Measurements from ENCODE around the gene ENPP5. TPM values are rescaled to one million over a fixed set of nuclear protein-coding genes. Genes with fewer than 3 reads are reported as not detected.

ENPP5 gene
- total and polyA plus RNA-seq, 2 donors (not counting 1 experiment from before 2014, with no cell fraction given), result 1.4 to 2.5 TPM

GRCh38 chr6:46116289-46116688 lies 54.5 kb downstream of the ENPP5 start:
- no peak for DNase-seq (ENCODE audit: low read depth in 2 of 2)
- Histone ChIP-seq H3K27me3 (ENCODE audit: control insufficient read depth, insufficient read depth, low read length) (no peaks in the 10 kb centered on the region), H3K4me3 (replicated peaks in 1 of 4; ENCODE audit: control extremely low read depth in 1 of 4, insufficient read depth in 1 of 4, low read depth in 3 of 4, low read length in 4 of 4) (no peak overlapping the region), H3K9me3 (ENCODE audit: control insufficient read depth, insufficient read depth, low read depth, low read length) (no peaks in the 10 kb centered on the region), H3K4me1 (ENCODE audit: control insufficient read depth, extremely low read depth, insufficient read depth, low read length) (no peaks in the 10 kb centered on the region), H3K4me2 (ENCODE audit: extremely low read depth, insufficient read depth, low read length) (no peak overlapping the region), H2AFZ (ENCODE audit: low read length) (no peak overlapping the region), H3K79me2 (ENCODE audit: control insufficient read depth, insufficient read depth, low read length) (no peaks in the 10 kb centered on the region), H4K20me1 (ENCODE audit: control insufficient read depth, extremely low read depth, insufficient read depth, low read length) (no peaks in the 10 kb centered on the region), H3K36me3 (ENCODE audit: control insufficient read depth, insufficient read depth, low read length) (no peaks in the 10 kb centered on the region), H3K9ac (ENCODE audit: insufficient read depth, low read length) (no peak overlapping the region), H3K27ac (ENCODE audit: insufficient read depth, low read length) (no peak overlapping the region)
- TF ChIP-seq EZH2 (IDR thresholded peaks at IDR 0.05; ENCODE audit: low read length, missing control alignments) (no peak), CTCF (conservative IDR thresholded peaks at IDR 0.05 in 1 of 2, IDR thresholded peaks at IDR 0.05 in 1 of 2; ENCODE audit: low read depth in 1 of 2, low read length in 2 of 2) (no peak)

GRCh38 chr6:46115634-46116033 lies 55.1 kb downstream of the ENPP5 start:
- Histone ChIP-seq H3K4me1 (ENCODE audit: control insufficient read depth, extremely low read depth, insufficient read depth, low read length) (no peaks in the 10 kb centered on the region), H2AFZ (ENCODE audit: low read length) (no peak overlapping the region), H3K9me3 (ENCODE audit: control insufficient read depth, insufficient read depth, low read depth, low read length) (no peaks in the 10 kb centered on the region), H3K27me3 (ENCODE audit: control insufficient read depth, insufficient read depth, low read length) (no peaks in the 10 kb centered on the region), H3K36me3 (ENCODE audit: control insufficient read depth, insufficient read depth, low read length) (no peaks in the 10 kb centered on the region), H3K27ac (ENCODE audit: insufficient read depth, low read length) (no peak overlapping the region), H3K4me2 (ENCODE audit: extremely low read depth, insufficient read depth, low read length) (no peak overlapping the region), H3K4me3 (replicated peaks in 1 of 4; ENCODE audit: control extremely low read depth in 1 of 4, insufficient read depth in 1 of 4, low read depth in 3 of 4, low read length in 4 of 4) (no peak overlapping the region), H3K79me2 (ENCODE audit: control insufficient read depth, insufficient read depth, low read length) (no peaks in the 10 kb centered on the region), H3K9ac (ENCODE audit: insufficient read depth, low read length) (no peak overlapping the region), H4K20me1 (ENCODE audit: control insufficient read depth, extremely low read depth, insufficient read depth, low read length) (no peaks in the 10 kb centered on the region)
- DNase-seq (ENCODE audit: low read depth in 2 of 2), result no peak
- TF ChIP-seq CTCF (conservative IDR thresholded peaks at IDR 0.05 in 1 of 2, IDR thresholded peaks at IDR 0.05 in 1 of 2; ENCODE audit: low read depth in 1 of 2, low read length in 2 of 2) (no peak), EZH2 (IDR thresholded peaks at IDR 0.05; ENCODE audit: low read length, missing control alignments) (no peak)

- Histone ChIP-seq H3K4me1 (ENCODE audit: control insufficient read depth, extremely low read depth, insufficient read depth, low read length) (no peaks in the 10 kb centered on the region), H3K79me2 (ENCODE audit: control insufficient read depth, insufficient read depth, low read length) (no peaks in the 10 kb centered on the region), H3K27me3 (ENCODE audit: control insufficient read depth, insufficient read depth, low read length) (no peaks in the 10 kb centered on the region), H3K4me2 (ENCODE audit: extremely low read depth, insufficient read depth, low read length) (no peak overlapping the region), H3K4me3 (replicated peaks in 1 of 4; ENCODE audit: control extremely low read depth in 1 of 4, insufficient read depth in 1 of 4, low read depth in 3 of 4, low read length in 4 of 4) (no peak overlapping the region), H3K36me3 (ENCODE audit: control insufficient read depth, insufficient read depth, low read length) (no peaks in the 10 kb centered on the region), H3K27ac (ENCODE audit: insufficient read depth, low read length) (no peak overlapping the region), H3K9me3 (ENCODE audit: control insufficient read depth, insufficient read depth, low read depth, low read length) (no peaks in the 10 kb centered on the region), H3K9ac (ENCODE audit: insufficient read depth, low read length) (no peak overlapping the region), H2AFZ (ENCODE audit: low read length) (no peak overlapping the region), H4K20me1 (ENCODE audit: control insufficient read depth, extremely low read depth, insufficient read depth, low read length) (no peaks in the 10 kb centered on the region)
- DNase-seq (ENCODE audit: low read depth in 2 of 2), result no peak
- TF ChIP-seq EZH2 (IDR thresholded peaks at IDR 0.05; ENCODE audit: low read length, missing control alignments) (no peak), CTCF (conservative IDR thresholded peaks at IDR 0.05 in 1 of 2, IDR thresholded peaks at IDR 0.05 in 1 of 2; ENCODE audit: low read depth in 1 of 2, low read length in 2 of 2) (no peak)
Measured at GRCh38 chr6:46113370-46113769, 57.4 kb downstream of the ENPP5 start.

Other genes with a start within 250 kb of the ENPP5 start
- not detected in 2 replicates for gene CLIC5, start 155.1 kb downstream of the ENPP5 start, total RNA-seq
- gene CLIC5, start 155.1 kb downstream of the ENPP5 start, polyA plus RNA-seq, result 0.03 TPM in 1 of 2 replicates, not detected in the other
- 3.6 and 4.0 TPM in 2 replicates for gene ENPP4, start 41.0 kb downstream of the ENPP5 start, total RNA-seq
- 1.8 and 2.7 TPM in 2 replicates for gene ENPP4, start 41.0 kb downstream of the ENPP5 start, polyA plus RNA-seq

Data from fibroblast of lung (primary cell).